GM12873 (cell line): Measurements from ENCODE around the gene ANO2.

Experiments
- TF ChIP-seq, protein P1 (sequence below): IDR thresholded peaks from 2 replicates; pipeline ENCODE4 v1.5.1; 2012; ENCODE audit warnings: low read depth, mild to moderate bottlenecking, moderate library complexity, low read length, control low read depth; ENCODE audit not compliant: insufficient read depth; ENCODE audit errors: missing control alignments

The ANO2 gene

DNA sequence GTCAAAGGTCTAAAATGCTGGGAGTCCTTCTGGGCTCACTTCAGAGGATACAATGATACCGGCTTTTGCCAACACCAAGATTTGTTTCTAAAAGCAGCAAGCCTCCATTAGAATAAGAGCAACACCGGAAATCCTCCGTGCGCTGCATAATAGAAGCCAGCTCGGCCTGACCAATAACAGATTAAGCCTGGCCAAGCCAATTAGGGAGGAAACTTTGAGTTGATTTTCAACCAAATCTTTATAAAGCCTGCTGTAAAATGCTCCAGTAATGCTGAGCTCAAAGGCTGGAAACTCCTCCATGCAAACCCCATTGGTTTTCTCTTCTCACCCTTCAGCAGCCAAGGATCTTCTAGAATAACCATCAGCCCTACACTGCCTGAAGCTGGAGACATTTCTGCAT is 363.0 kb downstream of the ANO2 start:
- TF ChIP-seq, protein P1, sequence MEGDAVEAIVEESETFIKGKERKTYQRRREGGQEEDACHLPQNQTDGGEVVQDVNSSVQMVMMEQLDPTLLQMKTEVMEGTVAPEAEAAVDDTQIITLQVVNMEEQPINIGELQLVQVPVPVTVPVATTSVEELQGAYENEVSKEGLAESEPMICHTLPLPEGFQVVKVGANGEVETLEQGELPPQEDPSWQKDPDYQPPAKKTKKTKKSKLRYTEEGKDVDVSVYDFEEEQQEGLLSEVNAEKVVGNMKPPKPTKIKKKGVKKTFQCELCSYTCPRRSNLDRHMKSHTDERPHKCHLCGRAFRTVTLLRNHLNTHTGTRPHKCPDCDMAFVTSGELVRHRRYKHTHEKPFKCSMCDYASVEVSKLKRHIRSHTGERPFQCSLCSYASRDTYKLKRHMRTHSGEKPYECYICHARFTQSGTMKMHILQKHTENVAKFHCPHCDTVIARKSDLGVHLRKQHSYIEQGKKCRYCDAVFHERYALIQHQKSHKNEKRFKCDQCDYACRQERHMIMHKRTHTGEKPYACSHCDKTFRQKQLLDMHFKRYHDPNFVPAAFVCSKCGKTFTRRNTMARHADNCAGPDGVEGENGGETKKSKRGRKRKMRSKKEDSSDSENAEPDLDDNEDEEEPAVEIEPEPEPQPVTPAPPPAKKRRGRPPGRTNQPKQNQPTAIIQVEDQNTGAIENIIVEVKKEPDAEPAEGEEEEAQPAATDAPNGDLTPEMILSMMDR: no peak

DNA sequence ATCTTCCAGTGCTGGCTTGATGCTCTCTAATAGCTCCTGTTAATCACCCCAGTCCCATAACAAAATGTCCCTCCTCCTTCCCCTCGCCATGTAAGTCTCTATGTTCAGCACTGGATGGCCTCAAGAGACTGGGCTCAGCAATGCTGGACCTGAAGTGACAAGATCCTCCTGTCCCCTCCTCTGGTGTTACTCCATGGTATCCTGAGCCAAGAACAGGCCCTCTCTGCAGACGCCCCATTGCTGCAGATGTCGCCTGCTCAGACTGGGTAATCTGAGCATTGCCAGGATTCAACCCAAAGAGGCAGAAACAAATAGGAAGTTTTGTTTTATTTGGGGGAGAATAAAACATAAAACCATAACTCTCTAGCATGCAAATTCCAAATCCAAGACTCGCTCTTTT is 363.4 kb downstream of the ANO2 start:
- TF ChIP-seq, protein P1: no peak

GRCh38 chr12:5581019-5581418 is 364.0 kb downstream of the ANO2 start:
- TF ChIP-seq, protein P1: no peak

DNA sequence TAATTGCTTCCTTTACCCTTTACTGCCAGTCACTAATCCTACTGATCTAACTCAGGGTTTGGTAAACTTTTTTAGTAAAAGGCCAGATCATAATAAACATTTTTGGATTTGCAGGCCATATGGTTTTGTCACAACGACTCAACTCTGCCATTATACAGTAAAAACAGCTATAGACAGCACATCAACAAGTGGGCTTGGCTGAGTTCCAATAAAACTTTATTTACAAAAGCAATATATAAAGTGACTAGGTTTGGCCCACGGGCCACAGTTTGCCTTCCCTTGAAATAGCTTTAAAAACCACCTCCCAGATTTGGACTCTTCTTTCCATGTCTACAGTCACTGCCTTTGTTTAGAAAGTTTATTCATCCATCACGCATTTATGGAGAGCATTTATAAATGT is 366.3 kb downstream of the ANO2 start:
- TF ChIP-seq, protein P1: no peak

DNA sequence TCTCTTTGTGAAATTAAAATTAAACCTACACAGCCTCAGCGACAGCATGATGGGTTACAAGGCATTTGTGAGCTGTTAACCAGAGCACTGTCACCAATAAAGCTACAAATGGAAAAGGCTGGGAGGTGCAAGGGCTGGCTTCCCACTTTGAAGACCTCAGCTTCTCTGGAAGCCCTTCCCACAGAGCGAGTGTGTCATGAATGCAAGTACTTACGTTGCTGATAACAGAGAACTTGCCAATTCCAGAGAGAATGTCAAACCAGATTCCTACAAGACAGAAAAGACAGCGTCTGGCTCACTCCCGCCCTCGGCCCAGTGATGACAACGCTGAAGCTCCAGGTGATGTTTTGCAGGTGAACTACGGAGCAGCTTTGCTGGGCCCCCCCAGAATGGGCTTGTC is 367.3 kb downstream of the ANO2 start:
- TF ChIP-seq, protein P1: no peak

GRCh38 chr12:5577211-5577612 is 367.8 kb downstream of the ANO2 start:
- TF ChIP-seq, protein P1: no peak

GRCh38 chr12:5575987-5576386 is 369.1 kb downstream of the ANO2 start:
- TF ChIP-seq, protein P1: no peak
